Neural crest cell (in vitro differentiated cells): Measurements from ENCODE around the gene RAB12. TPM values are rescaled to one million over a fixed set of nuclear protein-coding genes. Genes with fewer than 3 reads are reported as not detected.
"Not testable (repeated sequence)": the region's sequence is repeated elsewhere in the genome, so short reads cannot be mapped to it uniquely, and the experiment has no call there.

Source experiments
- DNase-seq: peaks from one replicate; pipeline ENCODE4 v3.0.0; 2021; ENCODE audit warnings: low read depth, mixed read lengths, low spot score
- H3K27ac Mint-ChIP-seq: one replicate; pipeline ENCODE4 v1.8.0; 2021; ENCODE audit warnings: mild to moderate bottlenecking, mixed read lengths; ENCODE audit not compliant: unreplicated experiment
- H3K27me3 Mint-ChIP-seq: 2 replicates; pipeline ENCODE4 v1.8.0; 2021; ENCODE audit warnings: low read depth, mild to moderate bottlenecking, mixed read lengths
- H3K36me3 Mint-ChIP-seq: 2 replicates; pipeline ENCODE4 v1.8.0; 2021; ENCODE audit warnings: low read depth, mild to moderate bottlenecking, mixed read lengths
- H3K4me1 Mint-ChIP-seq: 2 replicates; pipeline ENCODE4 v1.8.0; 2021; ENCODE audit warnings: mixed read lengths
- H3K4me3 Mint-ChIP-seq: one replicate; pipeline ENCODE4 v1.8.0; 2021; ENCODE audit warnings: mild to moderate bottlenecking, mixed read lengths
- H3K9me3 Mint-ChIP-seq: 2 replicates; pipeline ENCODE4 v1.8.0; 2021; ENCODE audit warnings: mixed read lengths
- total RNA-seq: library from RNA; stranded (reverse); gene quantifications from 2 replicates; pipeline ENCODE4 v1.2.1, GENCODE V29; 2021
- TF ChIP-seq, protein P1 (sequence below): fragments of 200-600 bp; sonication (generic); conservative IDR thresholded peaks from 2 replicates; pipeline ENCODE4 v1.5.0; 2021; ENCODE audit warnings: antibody characterized with exemption, mild to moderate bottlenecking

RAB12 gene
- total RNA-seq, 1 donor from 2014 or later = 26.5 TPM

DNA sequence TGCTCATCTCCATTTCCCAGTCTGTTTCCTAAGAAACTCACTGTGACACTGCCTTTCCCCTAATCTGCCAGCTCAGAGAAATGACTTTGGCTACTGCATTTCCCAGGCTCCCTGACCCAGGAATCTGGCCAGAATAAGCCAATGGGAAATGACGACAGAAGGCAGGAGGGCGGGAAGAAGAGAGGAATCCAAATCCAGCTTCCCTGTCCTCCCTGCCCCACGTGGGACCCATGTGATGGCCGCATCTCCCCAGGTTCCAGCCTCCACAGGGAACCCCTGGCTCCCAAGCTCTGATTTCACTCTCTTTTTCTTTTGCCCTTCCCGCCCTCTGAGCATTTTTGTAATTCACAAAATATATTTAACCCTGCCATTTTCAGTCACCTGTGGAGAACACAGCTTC, 37.8 kb upstream of the RAB12 start:
- Mint-ChIP-seq H3K4me1 (no peaks in the 10 kb centered on the region), H3K27me3 (peaks cover 4% of the 10 kb centered on the region), H3K27ac (no peak overlapping the region), H3K4me3 (no peak overlapping the region), H3K9me3 (no peaks in the 10 kb centered on the region), H3K36me3 (no peaks in the 10 kb centered on the region)
- no peak for DNase-seq
- TF ChIP-seq, protein P1, sequence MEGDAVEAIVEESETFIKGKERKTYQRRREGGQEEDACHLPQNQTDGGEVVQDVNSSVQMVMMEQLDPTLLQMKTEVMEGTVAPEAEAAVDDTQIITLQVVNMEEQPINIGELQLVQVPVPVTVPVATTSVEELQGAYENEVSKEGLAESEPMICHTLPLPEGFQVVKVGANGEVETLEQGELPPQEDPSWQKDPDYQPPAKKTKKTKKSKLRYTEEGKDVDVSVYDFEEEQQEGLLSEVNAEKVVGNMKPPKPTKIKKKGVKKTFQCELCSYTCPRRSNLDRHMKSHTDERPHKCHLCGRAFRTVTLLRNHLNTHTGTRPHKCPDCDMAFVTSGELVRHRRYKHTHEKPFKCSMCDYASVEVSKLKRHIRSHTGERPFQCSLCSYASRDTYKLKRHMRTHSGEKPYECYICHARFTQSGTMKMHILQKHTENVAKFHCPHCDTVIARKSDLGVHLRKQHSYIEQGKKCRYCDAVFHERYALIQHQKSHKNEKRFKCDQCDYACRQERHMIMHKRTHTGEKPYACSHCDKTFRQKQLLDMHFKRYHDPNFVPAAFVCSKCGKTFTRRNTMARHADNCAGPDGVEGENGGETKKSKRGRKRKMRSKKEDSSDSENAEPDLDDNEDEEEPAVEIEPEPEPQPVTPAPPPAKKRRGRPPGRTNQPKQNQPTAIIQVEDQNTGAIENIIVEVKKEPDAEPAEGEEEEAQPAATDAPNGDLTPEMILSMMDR = no peak

DNA sequence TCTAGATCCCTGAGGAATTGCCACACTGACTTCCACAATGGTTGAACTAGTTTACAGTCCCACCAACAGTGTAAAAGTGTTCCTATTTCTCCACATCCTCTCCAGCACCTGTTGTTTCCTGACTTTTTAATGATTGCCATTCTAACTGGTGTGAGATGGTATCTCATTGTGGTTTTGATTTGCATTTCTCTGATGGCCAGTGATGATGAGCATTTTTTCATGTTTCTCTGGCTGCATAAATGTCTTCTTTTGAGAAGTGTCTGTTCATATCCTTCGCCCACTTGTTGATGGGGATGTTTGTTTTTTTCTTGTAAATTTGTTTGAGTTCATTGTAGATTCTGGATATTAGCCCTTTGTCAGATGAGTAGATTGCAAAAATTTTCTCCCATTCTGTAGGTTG, 35.5 kb upstream of the RAB12 start:
- not testable (repeated sequence) for H3K36me3 Mint-ChIP-seq, H3K27me3 Mint-ChIP-seq, H3K4me3 Mint-ChIP-seq, H3K4me1 Mint-ChIP-seq, H3K9me3 Mint-ChIP-seq, H3K27ac Mint-ChIP-seq, DNase-seq

DNA sequence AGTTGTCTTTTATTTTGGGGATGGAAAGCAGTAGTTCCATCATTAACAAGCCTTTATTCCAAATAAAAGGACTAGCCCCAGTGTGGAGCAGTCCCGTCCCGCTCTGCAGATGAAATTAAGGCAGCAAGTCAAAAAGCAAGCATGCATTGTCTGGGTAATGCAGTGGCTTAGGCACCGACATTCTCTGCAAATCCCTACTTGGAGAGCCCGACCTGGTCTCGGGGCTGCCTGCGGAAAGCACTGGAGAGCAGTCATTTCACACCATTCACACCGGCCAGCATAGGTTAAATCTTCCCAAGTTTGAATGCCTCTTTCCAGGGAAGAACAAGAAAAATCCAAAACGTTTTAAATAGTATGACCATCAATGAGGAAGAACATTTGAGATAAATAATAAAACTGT, 24.4 kb upstream of the RAB12 start:
- Mint-ChIP-seq H3K4me3 (no peak overlapping the region), H3K27ac (no peak overlapping the region), H3K36me3 (peaks cover 2% of the 10 kb centered on the region), H3K27me3 (peaks cover 12% of the 10 kb centered on the region), H3K4me1 (peaks cover 5% of the 10 kb centered on the region), H3K9me3 (peaks cover 3% of the 10 kb centered on the region)
- TF ChIP-seq, protein P1 = no peak
- DNase-seq = no peak

DNA sequence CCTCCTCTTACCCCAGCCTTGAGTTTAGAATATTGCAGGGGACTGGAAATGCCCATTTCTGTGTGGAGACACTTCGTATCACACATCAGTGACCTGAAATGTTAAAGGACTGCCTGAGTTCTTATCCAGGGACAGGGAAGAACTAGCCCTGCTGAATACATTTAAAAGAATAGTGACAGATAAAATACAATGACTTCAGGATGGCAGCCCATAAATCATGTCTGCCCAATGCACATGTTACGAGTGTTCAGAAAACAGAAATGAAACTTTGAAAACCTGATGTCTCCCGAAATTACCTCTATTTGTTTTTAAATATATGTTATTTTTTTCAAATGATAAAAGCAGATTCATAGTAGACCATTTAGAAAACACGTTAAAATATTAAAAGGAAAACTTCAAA, 22.3 kb upstream of the RAB12 start:
- H3K27ac Mint-ChIP-seq = no peak overlapping the region
- peaks cover 4% of the 10 kb centered on the region for H3K36me3 Mint-ChIP-seq
- H3K27me3 Mint-ChIP-seq = peaks cover 12% of the 10 kb centered on the region
- no peak for DNase-seq
- peaks cover 8% of the 10 kb centered on the region for H3K9me3 Mint-ChIP-seq
- TF ChIP-seq, protein P1 = no peak
- H3K4me3 Mint-ChIP-seq = no peak overlapping the region
- peaks cover 5% of the 10 kb centered on the region for H3K4me1 Mint-ChIP-seq

DNA sequence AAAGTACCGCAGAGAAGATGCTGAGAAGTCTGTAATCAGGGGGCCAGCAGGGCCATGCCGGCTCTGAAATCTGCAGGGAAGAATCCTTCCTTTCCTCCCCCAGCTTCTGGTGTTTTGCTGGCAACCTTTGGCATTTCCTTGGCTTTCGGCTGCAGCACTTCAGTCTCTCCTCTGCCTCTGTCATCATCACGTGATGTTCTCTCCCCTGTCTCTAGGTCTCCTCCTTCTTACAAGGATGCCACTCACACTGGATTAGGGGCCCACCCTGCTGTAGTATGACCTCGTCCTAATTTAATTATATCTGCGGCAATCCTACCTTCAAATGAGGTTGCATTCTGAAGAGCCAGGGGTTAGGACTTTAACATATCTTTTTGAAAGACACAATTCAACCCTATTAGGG, 13.8 kb upstream of the RAB12 start:
- Mint-ChIP-seq H3K4me3 (no peak overlapping the region), H3K27ac (no peak overlapping the region), H3K27me3 (peaks cover 2% of the 10 kb centered on the region), H3K4me1 (no peaks in the 10 kb centered on the region), H3K9me3 (no peaks in the 10 kb centered on the region), H3K36me3 (no peaks in the 10 kb centered on the region)
- no peak for DNase-seq
- TF ChIP-seq, protein P1 = no peak

DNA sequence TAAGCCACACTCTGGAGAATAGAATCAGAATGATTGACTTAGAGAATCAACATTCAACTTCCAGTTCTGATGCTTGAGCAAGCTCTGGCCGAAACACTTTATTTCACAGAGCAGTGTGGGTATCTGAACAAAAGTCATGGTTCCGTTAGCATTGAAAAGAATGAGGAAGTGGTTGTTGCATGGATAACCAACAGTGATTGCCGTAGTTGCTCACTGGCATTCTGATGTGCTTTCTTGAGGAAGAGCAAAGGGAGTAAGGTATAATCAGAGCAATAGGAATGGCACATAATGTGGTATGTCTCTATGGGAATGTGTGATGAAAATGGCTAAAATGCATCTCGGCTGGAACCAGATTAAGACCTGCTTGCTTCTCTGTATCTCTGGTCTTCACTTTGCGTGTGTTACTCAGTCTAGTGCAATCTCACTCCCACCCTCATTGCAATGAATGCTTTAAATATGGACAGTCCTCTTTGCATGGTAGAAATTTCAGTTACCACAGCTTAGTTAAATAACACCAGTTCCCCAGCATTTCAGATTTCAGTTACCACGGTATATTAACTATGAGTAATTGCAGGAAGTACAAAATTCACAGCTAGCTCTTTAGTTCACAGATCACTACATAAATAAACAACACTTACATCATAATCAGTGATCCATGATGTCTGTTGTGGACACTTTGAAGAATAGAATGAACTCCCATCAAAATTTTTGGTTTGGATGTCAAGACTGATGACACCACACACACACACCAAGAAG, 7.8 kb upstream of the RAB12 start:
- no peak overlapping the region for H3K27ac Mint-ChIP-seq
- no peak for DNase-seq
- peaks cover 8% of the 10 kb centered on the region for H3K4me1 Mint-ChIP-seq
- H3K27me3 Mint-ChIP-seq = peaks cover 17% of the 10 kb centered on the region
- no peak overlapping the region for H3K4me3 Mint-ChIP-seq
- no peaks in the 10 kb centered on the region for H3K9me3 Mint-ChIP-seq
- no peaks in the 10 kb centered on the region for H3K36me3 Mint-ChIP-seq
- TF ChIP-seq, protein P1 = no peak
